Psoas muscle (tissue), 8 donors: ENCODE data around the gene ZNF273. TPM values are rescaled to one million over a fixed set of nuclear protein-coding genes. Genes with fewer than 3 reads are reported as not detected.
"Not testable (repeated sequence)": the region's sequence is repeated elsewhere in the genome, so short reads cannot be mapped to it uniquely, and the experiment has no call there.

Experiments used
- ATAC-seq, 4 donors: fragments of 200-7000 bp; cut with Tn5 transposase; one replicate each; pipeline ENCODE4 v1.9.1; 2020; ENCODE audit warnings: moderate library complexity in 3 of 4, mild to moderate bottlenecking in 2 of 4
- DNase-seq, 2 donors: peaks; one replicate each; pipeline ENCODE4 v3.0.0-alpha.2; 2020
- H3K27ac ChIP-seq: fragments of 200-600 bp; one replicate; pipeline ENCODE4 v1.8.0; 2022
- H3K27me3 ChIP-seq, 3 donors: fragments of 200-600 bp in 1 of 3; one replicate each; pipeline versions ENCODE4 v1.6.1 to v1.8.0; 2013 to 2022; ENCODE audit warnings: low read length in 2 of 3, mild to moderate bottlenecking in 2 of 3, moderate library complexity in 1 of 3; ENCODE audit not compliant: insufficient read depth in 3 of 3
- H3K36me3 ChIP-seq, 2 donors: fragments of 200-600 bp in 1 of 2; one replicate each; pipeline versions ENCODE4 v1.6.1 to v1.8.0; 2013 to 2022; ENCODE audit warnings: low read depth in 1 of 2, mild to moderate bottlenecking in 1 of 2, moderate library complexity in 1 of 2; ENCODE audit not compliant: insufficient read depth in 1 of 2
- H3K4me1 ChIP-seq: fragments of 200-600 bp; one replicate; pipeline ENCODE4 v1.8.0; 2022
- H3K4me3 ChIP-seq: fragments of 200-600 bp; one replicate; pipeline ENCODE4 v1.8.0; 2022; ENCODE audit warnings: mild to moderate bottlenecking
- H3K9me3 ChIP-seq: fragments of 200-600 bp; one replicate; pipeline ENCODE4 v1.8.0; 2022
- CTCF ChIP-seq: fragments of 200-600 bp; IDR thresholded peaks from one replicate; pipeline ENCODE4 v1.8.0; 2022; ENCODE audit warnings: antibody characterized with exemption
- WGBS, 3 donors: extraction: QIAGEN DNeasy Blood & Tissue Kit; methylation state at CpG; one replicate each; pipeline versions ENCODE4 v1.1.6 to v1.1.7; 2013; 5-methylcytosine and 5-hydroxymethylcytosine counted together
- intact Hi-C, 2 donors: fragments of 100-400 bp; cut with DNase I; formaldehyde crosslinking; loops; one replicate each; pipeline versions ENCODE4 v1.11.0 to v1.14.2; 2022
- polyA plus RNA-seq, 3 donors: library from polyadenylated mRNA; stranded (reverse); fragments of 200-250 nt; gene quantifications; one replicate each; pipeline ENCODE4 v1.2.3, GENCODE V29; 2013
- total RNA-seq, 4 donors: library from RNA; stranded (reverse); fragmentation: NEBNext Ultra II Directional in 2 of 4; extraction: Animal tissue kit (Norgen Biotek cat#: 25700) in 2 of 4; gene quantifications; one replicate each; pipeline versions ENCODE4 v1.2.1 to v1.2.4, GENCODE V29; 2021 to 2023
- donor health status: healthy with polysubstance abuse.
- donor health status: DM: no; HTN: no; CAD: no; lungs with moderate emphysema.
- donor health status: Bipolar disorder and iron deficiency.
- donor health status: healthy.
- donor health status: DM: yes; HTN: yes; CAD: no.
- donor health status: DM: no; HTN: no; CAD: no.
- donor health status: DM: no; HTN: no; CAD: no.
- donor health status: DM: yes; HTN: yes; CAD: no.

Gene ZNF273
- total and polyA plus RNA-seq, 7 donors, result 0.96 to 3.0 (median 1.5) TPM

DNA sequence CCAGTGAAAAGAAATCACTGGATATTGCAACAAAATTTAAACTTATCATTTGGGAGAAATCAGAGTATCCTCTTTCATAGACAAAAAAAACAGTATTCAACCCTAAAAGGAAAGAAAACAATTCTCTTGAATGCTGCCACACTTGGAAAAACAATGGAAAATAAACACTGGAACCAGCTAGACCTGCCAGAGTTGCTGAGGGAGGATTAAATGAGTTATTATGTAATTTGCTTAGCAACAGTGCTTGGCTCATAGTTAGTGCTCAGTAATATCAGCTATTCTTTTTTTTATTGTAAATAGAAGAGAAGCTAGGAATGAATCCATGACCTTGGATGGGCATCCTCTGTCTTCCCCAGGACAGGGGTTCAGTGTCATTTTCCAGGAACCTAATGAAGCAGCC, 11.0 kb upstream of the ZNF273 start:
- DNase-seq (no peak), ATAC-seq (no peak)
- no peaks in the 10 kb centered on the region for H3K9me3 ChIP-seq
- H3K4me1 ChIP-seq, result peaks cover 19% of the 10 kb centered on the region
- no peaks in the 10 kb centered on the region for H3K36me3 ChIP-seq
- H3K27ac ChIP-seq, result peak overlapping the region; percentile 64
- intact Hi-C loops, result no loop called here
- H3K4me3 ChIP-seq, result no peak overlapping the region
- H3K27me3 ChIP-seq, result no peaks in the 10 kb centered on the region
- TF ChIP-seq CTCF, result no peak

DNA sequence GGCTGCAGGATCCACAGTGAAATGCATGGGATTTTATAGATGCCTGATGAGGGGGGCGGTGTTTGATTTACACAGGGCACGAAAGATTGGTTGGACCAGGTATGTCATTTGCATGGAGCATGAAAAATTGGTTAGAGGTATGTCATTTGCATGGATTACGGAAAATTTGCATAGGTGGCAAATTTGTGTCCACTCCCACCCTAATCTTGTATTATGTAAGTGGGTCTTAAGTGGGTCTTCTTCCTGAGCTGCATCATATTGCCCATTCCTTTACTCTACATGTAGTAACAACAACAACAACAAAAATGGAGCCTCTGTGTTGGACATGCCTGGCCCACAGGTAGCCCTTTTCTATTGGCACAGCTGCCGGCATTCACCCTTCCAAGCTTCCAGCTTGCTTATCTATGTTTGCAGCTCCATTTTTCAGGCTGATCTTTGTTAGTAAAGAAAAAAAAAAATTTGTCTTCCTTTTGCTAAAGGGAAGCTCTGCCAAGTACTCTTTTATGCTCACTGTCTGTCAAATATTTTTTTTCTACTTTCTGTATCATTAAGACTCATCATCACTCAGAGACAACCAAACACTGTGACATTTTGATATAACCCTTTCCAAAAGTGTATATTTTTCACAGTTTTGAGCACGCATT, 10.3 kb upstream of the ZNF273 start:
- no peak for ATAC-seq
- Histone ChIP-seq H3K27me3 (no peaks in the 10 kb centered on the region), H3K27ac (no peak overlapping the region), H3K4me1 (peaks cover 19% of the 10 kb centered on the region), H3K9me3 (no peaks in the 10 kb centered on the region), H3K36me3 (no peaks in the 10 kb centered on the region), H3K4me3 (no peak overlapping the region)
- 93 to 98% (median 93%) methylated on average over 5 of the region's 5 CpGs for whole genome bisulfite sequencing, 3 donors
- no peak for TF ChIP-seq CTCF
- DNase-seq, result no peak
- intact Hi-C loops, result no loop called here

DNA sequence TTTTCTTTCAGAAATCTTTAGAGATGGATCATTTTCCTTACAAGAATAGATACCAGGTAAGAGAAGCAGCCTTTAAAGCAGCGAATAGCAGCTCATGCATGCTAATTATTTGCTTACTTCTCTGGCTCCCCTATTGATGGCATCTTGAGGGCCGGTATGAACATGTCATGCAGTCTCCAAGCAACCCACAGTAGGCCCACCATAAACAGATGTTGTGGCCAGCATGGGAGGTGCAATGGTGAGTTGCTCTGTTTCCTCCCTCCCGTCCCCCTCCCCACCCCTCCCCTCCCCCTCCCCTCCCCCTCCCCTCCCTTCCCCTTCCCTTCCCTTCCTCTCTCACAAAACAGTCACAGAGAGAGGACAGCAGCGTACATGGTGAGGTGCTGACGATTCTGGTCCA, 9.7 kb upstream of the ZNF273 start:
- 61 to 70% (median 66%) methylated on average over 5 of the region's 5 CpGs for WGBS, 3 donors
- DNase-seq (no peak), ATAC-seq (no peak)
- H3K9me3 ChIP-seq, result no peaks in the 10 kb centered on the region
- no peak overlapping the region for H3K27ac ChIP-seq
- TF ChIP-seq CTCF, result no peak
- intact Hi-C loops, result no loop called here
- no peak overlapping the region for H3K4me3 ChIP-seq
- H3K4me1 ChIP-seq, result peaks cover 15% of the 10 kb centered on the region
- no peaks in the 10 kb centered on the region for H3K27me3 ChIP-seq
- H3K36me3 ChIP-seq, result no peaks in the 10 kb centered on the region

DNA sequence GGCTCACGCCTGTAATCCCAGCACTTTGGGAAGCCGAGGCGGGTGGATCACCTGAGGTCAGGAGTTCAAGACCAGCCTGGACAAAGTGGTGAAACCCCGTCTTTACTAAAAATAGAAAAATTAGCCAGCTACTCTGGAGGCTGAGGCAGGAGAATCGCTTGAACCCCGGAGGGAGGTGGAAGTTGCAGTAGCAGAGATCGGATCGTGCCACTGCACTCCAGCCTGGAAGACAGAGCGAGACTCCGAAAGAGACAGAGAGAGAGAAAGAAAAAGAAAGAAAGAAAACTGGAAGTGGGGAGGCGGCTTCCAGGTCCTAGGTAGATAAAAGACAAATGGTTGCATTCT, 640 bp upstream of the ZNF273 start:
- intact Hi-C loops, DNase-seq, H3K36me3 ChIP-seq, H3K9me3 ChIP-seq, H3K27me3 ChIP-seq, ATAC-seq, H3K27ac ChIP-seq: not testable (repeated sequence)
- Histone ChIP-seq H3K4me1 (peaks cover 12% of the 10 kb centered on the region), H3K4me3 (peak overlapping the region; percentile 75)
- WGBS, 3 donors, result 62 to 70% (median 64%) methylated on average over 11 of the region's 11 CpGs

DNA sequence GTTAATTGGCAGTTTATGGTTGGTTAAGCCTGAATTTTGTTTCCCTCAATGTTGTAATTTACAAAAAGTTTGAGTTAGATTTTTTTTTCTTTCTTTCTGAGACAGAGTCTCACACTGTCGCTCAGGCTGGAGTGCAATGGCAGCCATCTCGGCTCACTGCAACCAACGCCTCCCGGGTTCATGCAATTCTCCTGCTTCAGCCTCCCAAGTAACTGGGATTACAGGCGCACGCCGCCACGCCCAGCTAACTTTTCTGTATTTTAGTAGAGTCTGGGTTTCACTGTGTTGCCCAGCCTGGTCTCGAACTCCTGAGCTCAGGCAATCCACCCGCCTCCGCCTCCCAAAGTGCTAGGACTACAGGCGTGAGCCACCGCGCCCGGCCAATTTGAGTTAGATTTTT, 935 bp downstream of the ZNF273 start:
- no peak for TF ChIP-seq CTCF
- Histone ChIP-seq H3K4me1 (peaks cover 15% of the 10 kb centered on the region), H3K4me3 (peak overlapping the region; percentile 75), H3K27me3 (no peaks in the 10 kb centered on the region), H3K27ac (no peak overlapping the region), H3K9me3 (no peaks in the 10 kb centered on the region), H3K36me3 (no peaks in the 10 kb centered on the region)
- intact Hi-C loops, result no loop called here
- 91 to 97% (median 95%) methylated on average over 15 of the region's 15 CpGs for WGBS, 3 donors
- no peak for DNase-seq
- ATAC-seq, result no peak
